Panc1 (cell line): ENCODE results near the gene DIS3L2.

Experiments
- TF ChIP-seq, protein P1 (sequence below): fragments of 450-650 bp; IDR thresholded peaks from 2 replicates; pipeline ENCODE4 v1.5.1; 2017; ENCODE audit warnings: mild to moderate bottlenecking
- TF ChIP-seq, protein P2 (sequence below), 2 experiments: IDR thresholded peaks; 2 replicates each; pipeline ENCODE4 v1.6.1; 2011 to 2012; ENCODE audit warnings: low read depth in 2 of 2, control low read depth in 1 of 2, low read length in 1 of 2, mild to moderate bottlenecking in 1 of 2, moderate library complexity in 1 of 2; ENCODE audit not compliant: insufficient read depth in 1 of 2

- TF ChIP-seq, protein P1, sequence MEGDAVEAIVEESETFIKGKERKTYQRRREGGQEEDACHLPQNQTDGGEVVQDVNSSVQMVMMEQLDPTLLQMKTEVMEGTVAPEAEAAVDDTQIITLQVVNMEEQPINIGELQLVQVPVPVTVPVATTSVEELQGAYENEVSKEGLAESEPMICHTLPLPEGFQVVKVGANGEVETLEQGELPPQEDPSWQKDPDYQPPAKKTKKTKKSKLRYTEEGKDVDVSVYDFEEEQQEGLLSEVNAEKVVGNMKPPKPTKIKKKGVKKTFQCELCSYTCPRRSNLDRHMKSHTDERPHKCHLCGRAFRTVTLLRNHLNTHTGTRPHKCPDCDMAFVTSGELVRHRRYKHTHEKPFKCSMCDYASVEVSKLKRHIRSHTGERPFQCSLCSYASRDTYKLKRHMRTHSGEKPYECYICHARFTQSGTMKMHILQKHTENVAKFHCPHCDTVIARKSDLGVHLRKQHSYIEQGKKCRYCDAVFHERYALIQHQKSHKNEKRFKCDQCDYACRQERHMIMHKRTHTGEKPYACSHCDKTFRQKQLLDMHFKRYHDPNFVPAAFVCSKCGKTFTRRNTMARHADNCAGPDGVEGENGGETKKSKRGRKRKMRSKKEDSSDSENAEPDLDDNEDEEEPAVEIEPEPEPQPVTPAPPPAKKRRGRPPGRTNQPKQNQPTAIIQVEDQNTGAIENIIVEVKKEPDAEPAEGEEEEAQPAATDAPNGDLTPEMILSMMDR: no peak
- TF ChIP-seq, protein P2, sequence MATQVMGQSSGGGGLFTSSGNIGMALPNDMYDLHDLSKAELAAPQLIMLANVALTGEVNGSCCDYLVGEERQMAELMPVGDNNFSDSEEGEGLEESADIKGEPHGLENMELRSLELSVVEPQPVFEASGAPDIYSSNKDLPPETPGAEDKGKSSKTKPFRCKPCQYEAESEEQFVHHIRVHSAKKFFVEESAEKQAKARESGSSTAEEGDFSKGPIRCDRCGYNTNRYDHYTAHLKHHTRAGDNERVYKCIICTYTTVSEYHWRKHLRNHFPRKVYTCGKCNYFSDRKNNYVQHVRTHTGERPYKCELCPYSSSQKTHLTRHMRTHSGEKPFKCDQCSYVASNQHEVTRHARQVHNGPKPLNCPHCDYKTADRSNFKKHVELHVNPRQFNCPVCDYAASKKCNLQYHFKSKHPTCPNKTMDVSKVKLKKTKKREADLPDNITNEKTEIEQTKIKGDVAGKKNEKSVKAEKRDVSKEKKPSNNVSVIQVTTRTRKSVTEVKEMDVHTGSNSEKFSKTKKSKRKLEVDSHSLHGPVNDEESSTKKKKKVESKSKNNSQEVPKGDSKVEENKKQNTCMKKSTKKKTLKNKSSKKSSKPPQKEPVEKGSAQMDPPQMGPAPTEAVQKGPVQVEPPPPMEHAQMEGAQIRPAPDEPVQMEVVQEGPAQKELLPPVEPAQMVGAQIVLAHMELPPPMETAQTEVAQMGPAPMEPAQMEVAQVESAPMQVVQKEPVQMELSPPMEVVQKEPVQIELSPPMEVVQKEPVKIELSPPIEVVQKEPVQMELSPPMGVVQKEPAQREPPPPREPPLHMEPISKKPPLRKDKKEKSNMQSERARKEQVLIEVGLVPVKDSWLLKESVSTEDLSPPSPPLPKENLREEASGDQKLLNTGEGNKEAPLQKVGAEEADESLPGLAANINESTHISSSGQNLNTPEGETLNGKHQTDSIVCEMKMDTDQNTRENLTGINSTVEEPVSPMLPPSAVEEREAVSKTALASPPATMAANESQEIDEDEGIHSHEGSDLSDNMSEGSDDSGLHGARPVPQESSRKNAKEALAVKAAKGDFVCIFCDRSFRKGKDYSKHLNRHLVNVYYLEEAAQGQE (IDR thresholded peaks at IDR 0.05; ENCODE audit: insufficient read depth in 1 of 2, low read depth in 2 of 2, low read length in 1 of 2): no peak
Measured at GRCh38 chr2:231985823-231986261, 24.3 kb downstream of the DIS3L2 start.
